Stromal cell of bone marrow (primary cell): ENCODE results near the gene FSHR.

Experiments used
- DNase-seq: peaks from one replicate; pipeline ENCODE4 v3.0.0-alpha.2; 2012; ENCODE audit warnings: low read depth

FSHR gene

DNA sequence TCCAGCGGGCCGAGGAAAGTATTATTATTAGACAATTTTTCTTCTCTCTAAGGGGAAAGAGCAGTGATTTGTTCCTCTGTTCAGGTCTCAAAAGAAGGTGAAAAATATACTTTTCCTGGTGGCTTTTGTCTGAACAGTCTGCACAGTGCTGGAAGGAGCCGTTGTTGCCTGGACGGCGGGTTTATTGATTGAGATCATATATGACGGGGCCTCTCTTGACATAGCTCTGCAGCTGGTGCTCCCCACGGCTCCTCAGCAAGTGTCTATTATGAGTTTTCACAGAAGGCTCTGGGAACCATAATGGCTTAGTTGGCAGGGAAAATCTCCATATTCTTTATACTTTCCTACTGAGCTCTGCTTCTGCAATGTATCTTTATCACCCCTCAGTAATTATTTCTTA, 42.9 kb downstream of the FSHR start:
- no peak for DNase-seq

DNA sequence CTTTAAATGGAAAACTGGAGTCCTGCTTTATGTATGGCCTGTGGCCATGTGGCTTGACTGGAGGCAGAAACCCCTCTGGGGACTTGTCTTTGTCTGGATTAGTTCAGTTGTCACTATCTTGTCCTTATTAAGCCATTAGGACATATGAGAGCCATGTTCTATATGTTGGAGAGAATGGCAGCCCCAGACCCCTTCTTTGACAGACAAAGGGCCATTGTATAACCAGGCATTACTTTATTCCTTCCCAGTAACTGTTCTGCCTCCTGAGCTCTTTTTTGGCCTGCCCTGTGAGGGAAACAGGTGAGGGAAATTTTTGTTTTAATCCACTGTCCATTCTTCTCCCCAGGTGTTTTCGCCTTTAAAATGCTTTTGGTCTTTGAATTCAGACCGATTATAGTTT, 43.3 kb downstream of the FSHR start:
- no peak for DNase-seq

DNA sequence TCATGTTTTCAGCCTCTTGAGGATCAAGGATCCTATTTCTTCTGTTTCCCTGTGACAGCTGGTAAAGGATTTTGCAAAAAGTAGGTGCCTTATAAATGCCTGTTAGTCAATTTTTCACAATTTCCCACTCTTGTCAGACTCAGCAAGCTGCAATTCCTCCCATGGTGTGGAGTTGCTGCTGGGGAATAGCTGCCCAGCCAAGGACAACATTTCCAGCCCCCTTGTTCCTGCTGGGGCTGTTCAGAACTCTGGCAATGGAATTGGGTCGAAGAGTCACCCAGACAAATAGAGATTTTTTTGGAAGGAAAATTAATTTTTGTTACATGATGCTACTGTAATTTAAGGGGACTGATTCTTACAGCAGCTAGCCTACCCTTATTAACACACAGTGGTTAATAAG, 43.7 kb downstream of the FSHR start:
- no peak for DNase-seq

DNA sequence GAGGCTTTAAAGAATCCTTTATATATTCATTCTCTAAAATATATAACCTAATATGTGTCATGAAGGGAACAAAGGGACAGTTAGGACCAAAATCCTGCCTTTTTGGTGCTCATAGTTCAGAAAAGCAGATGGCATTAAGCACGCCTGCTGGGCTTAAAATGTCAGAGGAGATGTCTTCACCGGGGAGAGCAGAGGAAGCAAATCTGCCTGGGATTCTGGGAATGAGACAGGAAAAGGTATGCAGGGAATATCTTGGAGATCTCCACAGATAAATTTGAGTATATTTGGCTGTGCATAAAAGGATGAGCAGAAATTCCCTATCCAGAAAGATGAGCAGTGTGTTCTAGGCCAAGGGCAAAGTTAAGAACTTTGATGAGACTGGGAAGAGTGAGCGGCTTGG, 45.5 kb downstream of the FSHR start:
- DNase-seq: no peak

DNA sequence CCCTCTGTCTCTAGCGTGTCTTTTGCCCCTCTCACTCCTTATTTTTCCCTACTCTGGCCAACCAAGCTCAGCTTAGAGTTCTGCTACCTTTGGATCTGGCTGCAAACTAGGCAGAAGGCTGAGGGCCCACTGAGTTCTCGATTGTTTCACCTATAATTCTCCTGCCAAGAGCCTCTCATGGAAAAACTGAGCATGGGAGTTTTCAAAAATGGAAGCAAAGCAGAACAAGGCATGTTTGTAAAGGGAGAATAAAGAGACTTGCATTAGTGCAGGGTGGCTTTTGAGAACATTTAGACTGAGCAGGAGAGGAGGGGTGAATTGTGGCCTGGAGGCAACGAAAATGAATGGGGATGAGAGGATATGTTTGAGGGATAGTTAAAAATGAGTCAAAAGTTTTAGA, 45.9 kb downstream of the FSHR start:
- DNase-seq: no peak

DNA sequence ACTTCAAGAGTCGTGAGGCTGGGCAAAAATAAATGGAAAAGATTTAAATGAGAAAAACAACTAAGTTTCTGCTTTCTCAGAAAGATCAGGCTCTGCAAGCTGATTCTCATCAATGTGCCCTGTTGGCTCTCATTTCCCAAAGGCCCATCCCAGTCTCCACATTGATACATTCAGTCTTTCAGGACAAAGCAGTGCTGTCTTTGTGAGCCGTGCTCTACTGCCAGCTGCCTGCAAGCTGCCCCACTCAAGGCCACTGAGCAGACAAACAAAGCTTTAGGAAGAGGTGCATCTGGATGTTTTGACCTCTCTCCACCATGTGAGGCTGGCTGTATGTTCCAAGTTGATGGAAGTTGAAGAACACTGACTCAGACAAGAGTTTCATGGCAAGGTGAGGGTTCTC, 48.8 kb downstream of the FSHR start:
- DNase-seq: no peak

DNA sequence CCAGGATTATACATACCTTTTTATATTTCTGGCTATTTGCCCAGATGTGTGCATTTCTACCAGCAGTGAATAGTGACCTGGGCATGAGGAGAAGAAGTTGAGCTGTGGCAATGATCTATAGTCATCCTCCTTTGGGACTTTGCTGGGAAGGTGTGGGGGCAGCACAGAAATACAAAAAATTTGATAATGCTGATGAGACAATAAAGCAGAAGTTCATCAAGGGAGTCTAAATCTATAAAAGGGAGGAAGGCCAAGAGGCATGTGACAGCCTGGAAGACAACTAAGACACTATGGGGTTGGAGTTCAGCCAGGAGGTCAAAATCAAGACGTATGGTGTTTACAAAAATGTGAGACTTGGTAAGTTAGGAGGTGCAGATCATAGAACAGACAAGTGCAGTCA, 52.2 kb downstream of the FSHR start:
- DNase-seq: no peak

DNA sequence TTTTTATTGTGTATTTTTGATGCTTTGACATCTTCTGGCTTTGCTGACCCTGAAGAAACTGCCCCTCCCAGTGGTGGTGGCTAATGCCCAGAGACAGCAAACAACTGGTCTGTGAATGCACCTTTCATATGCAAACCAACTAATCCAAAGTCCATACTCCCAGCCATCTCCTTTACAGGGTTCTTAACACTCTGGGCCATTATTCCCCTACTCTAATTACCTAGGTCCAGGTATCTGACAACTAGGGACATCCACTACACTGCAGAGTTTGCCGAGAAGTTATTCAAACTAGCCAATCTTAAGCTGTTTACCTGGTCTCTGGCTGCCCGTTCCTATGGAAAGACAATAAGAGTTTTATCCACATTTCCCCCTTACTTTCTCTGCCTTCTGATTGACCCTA, 73.6 kb downstream of the FSHR start:
- no peak for DNase-seq

DNA sequence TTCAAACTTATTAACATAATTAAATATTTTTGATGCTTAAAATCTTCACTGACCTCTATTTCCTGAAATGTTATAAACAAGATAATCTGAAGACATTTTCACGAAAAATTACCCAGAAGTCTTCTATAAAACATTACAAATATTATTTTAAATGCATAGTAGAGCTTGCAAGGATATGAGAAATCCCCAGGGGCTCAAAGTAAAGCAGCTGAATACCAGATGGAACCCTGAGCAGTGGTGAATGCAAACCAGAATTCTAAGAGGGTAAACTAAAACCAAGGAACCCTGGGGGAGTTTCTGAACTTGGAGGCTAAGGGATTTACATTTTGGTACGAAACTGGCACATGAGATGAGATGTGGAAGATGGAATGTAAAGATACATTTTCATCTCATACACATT, 83.6 kb downstream of the FSHR start:
- DNase-seq: no peak

DNA sequence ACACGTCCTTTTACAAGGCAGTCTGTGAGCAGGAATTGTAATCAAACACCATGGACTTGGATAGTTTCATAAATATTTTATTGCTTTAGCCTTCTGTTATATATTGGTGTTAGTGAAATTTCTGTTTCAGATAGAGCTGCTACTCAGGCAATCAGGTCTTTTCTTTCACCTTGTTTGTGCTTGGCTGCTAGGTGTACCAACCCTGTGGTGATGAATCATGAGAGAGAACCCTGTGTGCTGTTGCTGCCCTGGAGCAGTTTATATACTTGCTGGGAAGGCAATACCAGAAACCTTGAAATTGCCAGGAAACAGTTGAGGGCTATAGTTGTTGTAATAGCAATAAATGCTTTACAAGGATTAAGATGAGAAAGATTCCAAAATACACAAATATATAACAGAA, 84.5 kb downstream of the FSHR start:
- no peak for DNase-seq

DNA sequence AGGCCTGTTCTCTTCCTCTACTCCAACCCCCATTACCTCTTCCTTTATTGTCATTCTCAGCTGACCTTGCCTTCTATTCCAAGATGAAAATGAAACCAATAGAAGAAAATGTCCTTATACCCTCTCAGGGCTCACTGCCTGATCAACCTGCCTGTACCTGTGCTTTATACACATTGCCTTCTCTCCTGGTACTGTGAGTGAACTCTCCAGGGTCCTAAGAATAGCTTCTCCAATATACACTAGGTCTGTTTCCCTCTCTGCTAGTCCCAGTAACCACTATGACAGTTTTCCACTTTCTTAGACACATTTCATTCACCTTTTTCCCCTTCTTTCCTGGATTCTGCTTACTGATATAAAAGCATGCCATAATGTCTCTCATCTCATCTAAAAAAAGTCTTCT, 85.7 kb downstream of the FSHR start:
- no peak for DNase-seq

DNA sequence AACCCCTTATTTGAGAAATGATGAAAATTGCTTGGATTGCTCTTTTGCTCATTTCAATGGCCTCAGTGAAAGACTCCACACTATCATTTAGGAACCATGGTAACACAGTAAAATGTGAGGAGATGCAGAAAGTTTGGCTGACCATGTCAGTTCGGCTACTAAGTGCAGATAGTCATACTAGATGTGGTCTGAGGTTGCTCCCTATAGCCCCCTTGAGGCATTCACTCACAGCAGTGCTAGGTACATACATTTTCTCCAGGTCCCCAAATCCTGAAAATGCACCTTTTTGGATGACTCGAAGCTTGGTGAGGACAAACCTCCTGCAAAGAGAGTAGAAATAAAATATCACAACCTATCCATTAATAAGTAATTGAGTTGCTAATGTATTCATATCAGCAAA, 86.3 kb downstream of the FSHR start:
- no peak for DNase-seq

DNA sequence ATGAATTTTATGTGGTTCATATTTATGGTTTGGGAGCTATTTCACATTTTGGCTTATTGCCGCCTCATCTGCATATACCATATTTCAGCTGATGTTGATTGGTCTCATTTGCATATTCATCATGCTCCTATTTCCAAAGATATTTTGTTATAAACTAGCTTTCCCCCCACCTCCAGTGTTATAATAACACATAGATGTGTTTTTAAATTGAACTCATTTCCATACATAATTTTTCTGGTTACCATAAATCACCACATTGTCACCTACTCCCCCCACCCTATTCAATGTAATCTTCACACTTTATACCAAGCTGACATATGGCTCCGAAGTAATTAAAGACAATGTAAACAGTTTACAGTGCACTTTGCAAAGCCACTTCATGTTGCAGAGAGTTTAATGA, 101.2 kb downstream of the FSHR start:
- no peak for DNase-seq

DNA sequence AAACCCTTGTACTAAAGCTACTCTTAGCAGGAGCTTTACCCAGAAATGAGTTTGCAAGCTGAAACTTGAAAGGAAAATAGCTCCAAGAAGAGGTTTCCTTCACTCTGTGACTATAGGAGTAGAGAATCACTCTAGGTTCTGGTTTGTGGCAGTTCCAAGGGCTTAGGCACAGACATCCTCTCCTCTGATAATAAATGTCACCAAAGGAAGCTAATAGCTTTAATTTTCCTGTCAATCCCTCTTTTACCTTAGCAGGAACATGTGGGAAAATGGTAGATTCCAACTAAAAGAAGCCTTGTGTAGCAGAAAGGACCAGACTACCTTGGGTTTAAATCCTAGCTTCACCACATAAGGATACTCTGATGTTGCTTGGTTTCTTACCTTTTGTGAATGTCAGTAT, 104.0 kb downstream of the FSHR start:
- no peak for DNase-seq

DNA sequence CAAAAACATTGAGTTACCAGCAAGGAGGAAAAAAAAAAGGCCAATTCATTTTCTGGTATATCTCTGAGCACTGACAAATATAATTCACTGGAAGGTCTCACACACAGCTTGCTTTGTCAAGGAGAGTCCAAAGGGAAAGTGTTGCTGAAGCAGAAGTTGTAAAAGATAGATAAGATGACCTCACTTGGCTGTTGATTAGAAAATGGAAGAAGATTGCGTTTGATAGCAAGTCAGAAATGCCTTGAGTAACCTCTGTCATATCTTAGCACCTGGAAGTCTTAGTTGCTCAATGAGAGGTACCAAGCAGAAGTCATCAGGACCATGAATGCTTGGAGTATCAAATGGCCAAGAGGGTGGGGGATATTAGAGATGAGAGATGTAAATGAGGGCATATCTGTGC, 105.2 kb downstream of the FSHR start:
- no peak for DNase-seq

DNA sequence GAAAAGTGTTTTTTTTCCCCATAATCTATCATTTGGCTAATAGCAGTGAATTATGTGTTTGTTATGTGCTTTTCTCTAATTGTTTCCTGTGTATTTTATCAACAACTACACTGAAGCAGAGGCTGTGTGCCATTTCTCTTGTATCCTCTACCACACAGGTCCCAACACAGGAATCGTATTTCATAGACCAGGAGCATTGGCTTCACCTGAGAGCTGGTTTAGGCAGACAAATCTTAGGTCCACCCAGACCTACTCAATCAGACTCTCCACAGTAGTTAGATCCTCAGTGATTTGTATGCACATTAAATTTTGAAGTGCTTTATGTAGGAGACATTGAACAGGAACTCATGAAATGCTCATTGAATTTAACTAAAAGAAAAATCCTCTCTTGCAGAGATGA, 109.2 kb downstream of the FSHR start:
- DNase-seq: no peak

DNA sequence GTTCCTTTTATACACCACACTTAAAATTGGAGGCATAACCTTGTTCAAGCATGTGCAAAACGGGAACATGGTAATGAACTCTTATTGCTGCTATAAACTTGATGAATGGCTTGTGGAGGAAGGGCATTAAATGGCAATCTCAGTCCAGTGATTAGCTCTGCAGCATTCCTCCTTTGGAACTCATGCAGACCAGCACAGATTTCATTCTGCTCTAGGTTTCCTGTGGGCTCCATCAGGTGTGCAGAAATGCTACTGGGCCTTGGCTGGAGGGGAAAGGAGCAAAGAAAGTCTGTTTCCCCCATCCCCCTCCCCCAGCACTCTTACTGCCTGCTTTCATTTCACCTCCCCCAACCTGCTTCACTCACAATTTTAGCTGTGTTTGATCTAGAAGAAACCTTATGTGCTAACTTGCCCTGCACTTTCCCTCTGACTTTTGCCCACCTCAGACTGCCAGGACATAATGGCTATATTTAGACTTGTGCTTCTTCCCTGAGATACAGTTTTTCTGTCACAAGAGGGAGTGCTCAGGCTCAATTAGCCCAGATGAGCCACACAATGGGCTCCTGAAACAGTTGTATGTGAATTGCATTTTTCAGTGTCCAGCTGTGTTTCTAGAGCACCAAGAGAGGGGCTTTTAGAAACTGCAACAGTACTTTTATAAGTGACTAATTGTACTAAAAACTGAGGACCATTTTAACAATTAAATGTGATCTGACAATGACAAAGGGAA, 109.8 kb downstream of the FSHR start:
- peak; percentile 6 for DNase-seq

DNA sequence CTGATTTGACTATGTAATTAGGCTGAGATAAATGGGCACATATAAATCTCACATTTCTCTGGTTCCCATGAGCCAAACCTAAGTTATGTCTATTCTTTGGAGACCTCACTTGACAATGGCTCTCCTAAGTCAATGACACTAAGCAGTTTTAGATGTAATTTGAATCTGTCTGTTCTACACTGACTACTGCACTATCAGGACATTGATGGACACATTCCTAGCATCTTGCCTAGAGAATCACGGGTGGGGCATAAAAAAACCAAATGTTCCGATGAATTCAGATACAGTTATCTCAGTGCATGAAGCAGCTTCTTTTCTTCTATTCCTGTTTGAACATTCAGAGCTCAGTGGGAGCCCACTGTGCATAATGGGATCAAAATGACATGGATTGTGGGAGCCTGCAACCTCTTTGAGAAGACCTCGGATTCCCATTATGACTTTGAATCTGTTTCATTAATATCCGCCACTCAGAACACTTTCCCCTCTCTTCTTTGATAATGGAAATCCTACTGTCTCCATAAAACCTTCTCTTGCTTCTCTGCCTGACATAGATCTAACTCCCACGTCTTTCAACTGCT, 110.8 kb downstream of the FSHR start:
- DNase-seq: no peak

DNA sequence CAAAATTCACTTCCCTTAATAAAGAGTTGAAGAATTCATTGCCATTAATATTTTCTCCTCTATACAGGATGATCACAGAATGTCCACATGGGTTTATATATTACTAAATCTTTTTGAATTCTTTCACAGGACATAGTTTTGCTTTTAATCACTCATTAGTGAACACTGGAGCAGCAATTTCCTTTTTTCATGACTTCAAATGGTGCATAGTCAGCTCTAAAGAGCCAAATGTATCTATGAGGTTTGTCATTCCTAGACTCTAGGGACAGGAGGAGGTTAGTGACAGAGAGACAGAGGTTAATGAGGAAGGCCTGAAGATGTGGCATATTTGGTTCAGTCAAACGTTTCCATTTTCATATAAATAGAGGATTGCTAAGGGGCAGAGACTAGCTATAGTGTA, 111.8 kb downstream of the FSHR start:
- DNase-seq: no peak

DNA sequence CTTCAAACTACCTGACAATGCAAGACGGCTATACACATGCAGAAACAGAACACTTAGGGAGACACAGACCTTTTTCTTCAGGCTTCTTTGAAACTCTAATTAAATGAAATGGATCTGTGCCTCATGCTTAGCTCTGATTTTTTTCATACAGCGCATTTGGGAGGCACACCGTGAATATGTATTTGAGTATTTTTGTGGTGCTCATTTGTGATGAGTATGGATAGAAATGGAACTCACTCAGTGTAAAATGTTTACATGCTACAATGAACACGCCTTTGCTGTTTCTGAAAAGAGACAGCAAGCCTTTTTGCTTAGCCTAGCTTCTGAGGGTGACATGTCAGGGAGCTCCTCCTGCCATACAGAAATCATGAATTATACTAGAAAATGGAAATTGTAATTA, 113.3 kb downstream of the FSHR start:
- DNase-seq: no peak

DNA sequence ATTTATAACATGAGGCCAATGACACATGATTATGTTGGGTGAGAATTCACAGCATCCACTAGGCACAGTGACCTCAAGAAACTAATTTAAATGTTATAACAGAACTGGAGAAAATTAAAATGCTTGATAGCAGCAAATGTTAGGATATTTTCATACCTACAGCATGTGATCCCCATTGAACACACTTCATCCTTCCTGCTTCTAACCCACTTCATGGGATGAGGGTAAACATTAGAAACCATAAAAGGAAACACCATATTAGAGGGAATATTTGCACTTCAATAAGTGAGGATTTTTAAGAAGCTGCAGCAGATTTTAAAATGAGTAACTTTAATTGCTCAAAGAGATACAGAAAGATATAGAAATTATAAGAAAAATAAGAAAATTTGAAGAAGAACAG, 117.1 kb downstream of the FSHR start:
- DNase-seq: no peak

DNA sequence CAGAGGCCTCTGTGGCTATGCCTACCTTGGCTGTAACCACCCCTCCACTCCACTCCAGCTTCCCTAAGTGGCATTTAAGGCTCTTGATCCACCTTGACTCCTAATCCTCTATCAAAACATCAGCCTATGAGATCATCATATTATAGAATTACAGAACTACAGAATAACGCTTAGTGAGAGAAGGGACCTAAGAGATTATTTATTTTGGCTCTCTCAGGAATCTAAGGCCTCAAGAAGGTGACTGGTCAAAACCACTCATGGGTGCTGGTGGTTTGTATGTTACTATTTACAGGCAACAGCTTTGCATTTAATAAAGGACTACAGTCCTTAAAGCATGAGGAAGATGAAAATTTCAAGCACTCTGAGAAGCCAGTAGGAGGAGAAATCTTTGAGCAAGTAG, 118.8 kb downstream of the FSHR start:
- DNase-seq: no peak

DNA sequence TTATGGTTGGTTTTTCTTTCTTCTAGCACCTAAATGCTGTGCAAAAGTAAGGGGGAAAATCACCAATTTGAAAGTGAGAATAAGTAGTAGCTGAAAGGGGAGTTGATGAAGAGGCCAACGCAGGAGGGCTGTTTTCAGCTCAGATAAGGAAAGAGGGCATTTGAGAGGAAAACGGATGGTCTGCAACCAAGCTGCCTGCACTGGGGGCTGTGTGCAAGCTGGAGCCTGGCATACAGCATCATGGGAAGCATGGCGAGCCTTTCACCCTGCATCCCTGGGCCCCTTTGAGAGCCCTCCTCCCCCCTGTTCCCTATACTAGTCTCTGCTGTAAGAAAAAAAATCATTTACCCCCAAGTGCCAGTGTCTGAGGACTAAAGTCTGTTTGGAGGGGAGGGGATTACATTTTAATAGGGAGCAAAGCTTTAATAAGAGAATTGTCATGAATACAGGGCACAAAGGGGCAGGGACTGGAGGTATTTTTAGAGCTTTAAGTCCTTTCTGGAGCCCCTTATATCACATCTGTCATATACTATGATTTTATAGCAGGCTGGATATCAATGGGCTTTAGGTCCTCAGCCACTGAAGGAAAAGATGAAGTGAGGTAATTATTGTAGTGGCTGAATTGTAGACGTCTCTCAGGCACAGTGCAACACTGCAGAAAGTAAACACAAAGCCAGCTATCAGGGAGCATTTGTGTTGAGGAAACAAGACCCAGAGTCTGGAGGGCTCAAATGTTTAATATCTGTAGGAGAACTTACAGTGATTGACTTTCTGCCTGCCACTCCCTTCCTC, 120.7 kb downstream of the FSHR start:
- no peak for DNase-seq

DNA sequence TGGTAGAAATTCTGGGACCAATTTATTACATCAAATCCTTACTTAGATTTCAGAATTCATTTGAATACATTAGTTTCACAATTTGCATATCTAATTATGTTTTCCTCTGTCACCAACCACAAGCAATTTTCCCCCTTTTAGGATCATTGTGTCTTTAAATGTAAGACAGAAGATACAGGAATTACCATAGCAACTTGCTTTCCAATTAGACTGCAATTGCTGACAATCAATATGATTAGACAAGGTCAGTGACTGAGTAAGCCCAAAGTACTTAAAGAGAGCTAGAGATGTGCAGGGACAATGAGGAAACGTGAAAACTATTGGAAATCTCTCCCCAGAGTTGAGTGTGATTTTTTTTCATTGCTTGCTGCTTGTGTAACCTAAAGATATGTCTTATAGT, 121.4 kb downstream of the FSHR start:
- no peak for DNase-seq
